SK-N-SH treated with all-trans-retinoic acid at 6 μM for 48 hours (cell line): Measurements from ENCODE around the gene ZBTB32.

ENCODE experiments used
- ATAC-seq: fragments of 200-7000 bp; cut with Tn5 transposase; 3 replicates; pipeline ENCODE4 v1.9.1; 2020; ENCODE audit warnings: mild to moderate bottlenecking, moderate library complexity
- BACH2 ChIP-seq: fragments of 250-450 bp; sonication (Bioruptor Pico); IDR thresholded peaks from 2 replicates; pipeline ENCODE4 v1.9.0; 2021; ENCODE audit warnings: mild to moderate bottlenecking, borderline replicate concordance
- ESRRG ChIP-seq: fragments of 250-450 bp; sonication (Bioruptor Pico); IDR thresholded peaks from 2 replicates; pipeline ENCODE4 v1.6.1; 2021; ENCODE audit warnings: mild to moderate bottlenecking
- GLIS3 ChIP-seq: fragments of 250-450 bp; sonication (Bioruptor Pico); IDR thresholded peaks from 2 replicates; pipeline ENCODE4 v1.5.0; 2020; ENCODE audit warnings: mild to moderate bottlenecking, moderate library complexity
- ISL1 ChIP-seq: fragments of 250-450 bp; sonication (Bioruptor Pico); IDR thresholded peaks from 2 replicates; pipeline ENCODE4 v2.1.2; 2022; ENCODE audit warnings: mild to moderate bottlenecking, moderate library complexity
- OSR1 ChIP-seq: fragments of 250-450 bp; sonication (Bioruptor Pico); IDR thresholded peaks from 2 replicates; pipeline ENCODE4 v1.8.0; 2022; ENCODE audit warnings: moderate library complexity, mild to moderate bottlenecking, inconsistent platforms
- SNAI2 ChIP-seq: fragments of 250-450 bp; sonication (Bioruptor Pico); IDR thresholded peaks from 2 replicates; pipeline ENCODE4 v1.5.0; 2020; ENCODE audit warnings: mild to moderate bottlenecking, moderate library complexity
- TOX ChIP-seq: fragments of 250-450 bp; sonication (Bioruptor Pico); IDR thresholded peaks from 2 replicates; pipeline ENCODE4 v1.8.0; 2021; ENCODE audit warnings: mild to moderate bottlenecking, moderate library complexity, borderline replicate concordance
- ZFP3 ChIP-seq: fragments of 250-450 bp; sonication (Bioruptor Pico); IDR thresholded peaks from 2 replicates; pipeline ENCODE4 v1.5.0; 2020; ENCODE audit warnings: mild to moderate bottlenecking, moderate library complexity
- ZFP30 ChIP-seq: fragments of 450-650 bp; formaldehyde crosslinking; IDR thresholded peaks from 2 replicates; pipeline ENCODE4 v1.5.0; 2022; ENCODE audit warnings: mild to moderate bottlenecking, moderate library complexity
- ZNF565 ChIP-seq: fragments of 450-650 bp; formaldehyde crosslinking; conservative IDR thresholded peaks from 2 replicates; pipeline ENCODE4 v1.5.0; 2020; ENCODE audit warnings: low read depth, mild to moderate bottlenecking, moderate library complexity
- ZNF8 ChIP-seq: fragments of 450-650 bp; formaldehyde crosslinking; IDR thresholded peaks from 2 replicates; pipeline ENCODE4 v1.5.0; 2020; ENCODE audit warnings: mild to moderate bottlenecking, moderate library complexity
- TF ChIP-seq, protein P1 (sequence below): fragments of 250-450 bp; sonication (Bioruptor Pico); IDR thresholded peaks from 2 replicates; pipeline ENCODE4 v1.5.0; 2020; ENCODE audit warnings: mild to moderate bottlenecking, moderate library complexity
- TF ChIP-seq, protein P2 (sequence below): fragments of 250-450 bp; sonication (Bioruptor Pico); IDR thresholded peaks from 2 replicates; pipeline ENCODE4 v1.5.1; 2021; ENCODE audit warnings: mild to moderate bottlenecking, moderate library complexity
- TF ChIP-seq, protein P3 (sequence below): fragments of 250-450 bp; sonication (Bioruptor Pico); IDR thresholded peaks from 2 replicates; pipeline ENCODE4 v1.8.0; 2020; ENCODE audit warnings: mild to moderate bottlenecking, moderate library complexity, borderline replicate concordance
- TF ChIP-seq, protein P4 (sequence below): fragments of 250-450 bp; sonication (Bioruptor Pico); IDR thresholded peaks from 2 replicates; pipeline ENCODE4 v1.5.1; 2020; ENCODE audit warnings: low read depth, mild to moderate bottlenecking, moderate library complexity
- TF ChIP-seq, protein P5 (sequence below): fragments of 250-450 bp; sonication (Bioruptor Pico); IDR thresholded peaks from 2 replicates; pipeline ENCODE4 v1.8.0; 2021; ENCODE audit warnings: low read depth, mild to moderate bottlenecking, moderate library complexity, borderline replicate concordance

The ZBTB32 gene

DNA sequence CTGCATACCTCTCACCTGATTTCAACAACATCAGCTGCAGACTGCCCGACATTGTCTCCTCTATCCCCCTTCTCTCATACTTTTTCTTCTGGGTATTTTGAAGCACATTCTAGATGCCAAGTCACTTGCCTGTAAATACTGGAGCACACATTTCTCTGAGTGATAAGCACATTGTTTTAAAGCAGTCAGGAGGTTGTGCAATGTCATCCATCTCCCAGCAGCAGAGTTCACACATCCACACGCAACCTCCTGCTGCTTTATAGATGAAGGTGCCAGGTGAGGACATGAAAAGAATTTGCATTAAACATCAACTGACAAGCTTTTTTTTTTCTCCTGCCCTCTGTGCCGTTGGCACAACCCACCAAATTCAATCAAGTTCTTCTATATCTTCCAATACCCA is 32.5 kb upstream of the ZBTB32 start (continued):
- TF ChIP-seq, protein P1, sequence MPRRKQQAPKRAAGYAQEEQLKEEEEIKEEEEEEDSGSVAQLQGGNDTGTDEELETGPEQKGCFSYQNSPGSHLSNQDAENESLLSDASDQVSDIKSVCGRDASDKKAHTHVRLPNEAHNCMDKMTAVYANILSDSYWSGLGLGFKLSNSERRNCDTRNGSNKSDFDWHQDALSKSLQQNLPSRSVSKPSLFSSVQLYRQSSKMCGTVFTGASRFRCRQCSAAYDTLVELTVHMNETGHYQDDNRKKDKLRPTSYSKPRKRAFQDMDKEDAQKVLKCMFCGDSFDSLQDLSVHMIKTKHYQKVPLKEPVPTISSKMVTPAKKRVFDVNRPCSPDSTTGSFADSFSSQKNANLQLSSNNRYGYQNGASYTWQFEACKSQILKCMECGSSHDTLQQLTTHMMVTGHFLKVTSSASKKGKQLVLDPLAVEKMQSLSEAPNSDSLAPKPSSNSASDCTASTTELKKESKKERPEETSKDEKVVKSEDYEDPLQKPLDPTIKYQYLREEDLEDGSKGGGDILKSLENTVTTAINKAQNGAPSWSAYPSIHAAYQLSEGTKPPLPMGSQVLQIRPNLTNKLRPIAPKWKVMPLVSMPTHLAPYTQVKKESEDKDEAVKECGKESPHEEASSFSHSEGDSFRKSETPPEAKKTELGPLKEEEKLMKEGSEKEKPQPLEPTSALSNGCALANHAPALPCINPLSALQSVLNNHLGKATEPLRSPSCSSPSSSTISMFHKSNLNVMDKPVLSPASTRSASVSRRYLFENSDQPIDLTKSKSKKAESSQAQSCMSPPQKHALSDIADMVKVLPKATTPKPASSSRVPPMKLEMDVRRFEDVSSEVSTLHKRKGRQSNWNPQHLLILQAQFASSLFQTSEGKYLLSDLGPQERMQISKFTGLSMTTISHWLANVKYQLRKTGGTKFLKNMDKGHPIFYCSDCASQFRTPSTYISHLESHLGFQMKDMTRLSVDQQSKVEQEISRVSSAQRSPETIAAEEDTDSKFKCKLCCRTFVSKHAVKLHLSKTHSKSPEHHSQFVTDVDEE, result no peak
- no peak for TF ChIP-seq SNAI2 (CRISPR knock-in tag)
- TF ChIP-seq, all 23 proteins: peak for 0

DNA sequence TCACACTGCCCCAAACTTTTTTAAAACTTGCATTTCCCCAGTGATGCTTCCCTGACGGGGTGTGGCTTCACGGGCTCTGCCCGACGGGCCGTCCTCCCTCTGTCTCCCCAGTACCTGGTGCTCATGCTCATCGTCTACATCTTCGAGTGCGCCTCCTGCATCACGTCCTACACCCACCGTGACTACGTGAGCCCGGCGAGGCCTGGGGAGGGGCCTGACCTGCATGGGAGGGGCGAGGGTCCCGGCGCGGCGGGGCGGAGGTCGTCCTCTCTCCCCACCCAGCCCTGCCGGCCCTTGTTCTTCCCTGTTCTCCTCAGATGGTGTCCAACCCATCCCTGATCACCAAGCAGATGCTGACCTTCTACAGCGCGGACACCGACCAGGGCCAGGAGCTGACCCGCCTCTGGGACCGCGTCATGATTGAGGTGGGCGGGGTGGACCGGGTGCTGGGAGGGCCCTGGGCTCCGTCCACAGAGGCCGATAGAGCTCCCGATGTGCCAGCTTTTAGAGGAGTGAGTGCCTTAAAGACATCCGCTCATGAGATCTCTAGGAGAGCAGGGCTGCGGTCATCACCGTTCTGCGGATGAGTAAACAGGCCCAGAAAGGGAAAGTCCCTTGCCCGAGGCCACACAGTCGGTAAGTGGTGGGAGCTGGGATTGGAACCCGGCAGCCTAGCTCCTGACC is 31.1 kb upstream of the ZBTB32 start:
- peak; percentile 95 for ATAC-seq
- TF ChIP-seq, protein P2, sequence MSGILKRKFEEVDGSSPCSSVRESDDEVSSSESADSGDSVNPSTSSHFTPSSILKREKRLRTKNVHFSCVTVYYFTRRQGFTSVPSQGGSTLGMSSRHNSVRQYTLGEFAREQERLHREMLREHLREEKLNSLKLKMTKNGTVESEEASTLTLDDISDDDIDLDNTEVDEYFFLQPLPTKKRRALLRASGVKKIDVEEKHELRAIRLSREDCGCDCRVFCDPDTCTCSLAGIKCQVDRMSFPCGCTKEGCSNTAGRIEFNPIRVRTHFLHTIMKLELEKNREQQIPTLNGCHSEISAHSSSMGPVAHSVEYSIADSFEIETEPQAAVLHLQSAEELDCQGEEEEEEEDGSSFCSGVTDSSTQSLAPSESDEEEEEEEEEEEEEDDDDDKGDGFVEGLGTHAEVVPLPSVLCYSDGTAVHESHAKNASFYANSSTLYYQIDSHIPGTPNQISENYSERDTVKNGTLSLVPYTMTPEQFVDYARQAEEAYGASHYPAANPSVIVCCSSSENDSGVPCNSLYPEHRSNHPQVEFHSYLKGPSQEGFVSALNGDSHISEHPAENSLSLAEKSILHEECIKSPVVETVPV (CRISPR knock-in tag), result no peak
- no peak for TF ChIP-seq SNAI2 (CRISPR knock-in tag)
- no peak for TF ChIP-seq ZFP3 (CRISPR knock-in tag)
- no peak for TF ChIP-seq GLIS3 (CRISPR knock-in tag)
- no peak for TF ChIP-seq BACH2 (CRISPR knock-in tag)
- no peak for TF ChIP-seq ZNF8 (CRISPR knock-in tag)
- TF ChIP-seq, protein P3, sequence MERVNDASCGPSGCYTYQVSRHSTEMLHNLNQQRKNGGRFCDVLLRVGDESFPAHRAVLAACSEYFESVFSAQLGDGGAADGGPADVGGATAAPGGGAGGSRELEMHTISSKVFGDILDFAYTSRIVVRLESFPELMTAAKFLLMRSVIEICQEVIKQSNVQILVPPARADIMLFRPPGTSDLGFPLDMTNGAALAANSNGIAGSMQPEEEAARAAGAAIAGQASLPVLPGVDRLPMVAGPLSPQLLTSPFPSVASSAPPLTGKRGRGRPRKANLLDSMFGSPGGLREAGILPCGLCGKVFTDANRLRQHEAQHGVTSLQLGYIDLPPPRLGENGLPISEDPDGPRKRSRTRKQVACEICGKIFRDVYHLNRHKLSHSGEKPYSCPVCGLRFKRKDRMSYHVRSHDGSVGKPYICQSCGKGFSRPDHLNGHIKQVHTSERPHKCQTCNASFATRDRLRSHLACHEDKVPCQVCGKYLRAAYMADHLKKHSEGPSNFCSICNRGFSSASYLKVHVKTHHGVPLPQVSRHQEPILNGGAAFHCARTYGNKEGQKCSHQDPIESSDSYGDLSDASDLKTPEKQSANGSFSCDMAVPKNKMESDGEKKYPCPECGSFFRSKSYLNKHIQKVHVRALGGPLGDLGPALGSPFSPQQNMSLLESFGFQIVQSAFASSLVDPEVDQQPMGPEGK (CRISPR knock-in tag), result no peak
- no peak for TF ChIP-seq ESRRG (CRISPR knock-in tag)
- no peak for TF ChIP-seq ZFP30 (CRISPR knock-in tag)
- no peak for TF ChIP-seq ISL1 (CRISPR knock-in tag)
- TF ChIP-seq OSR1 (CRISPR knock-in tag), result no peak
- TF ChIP-seq, protein P4, sequence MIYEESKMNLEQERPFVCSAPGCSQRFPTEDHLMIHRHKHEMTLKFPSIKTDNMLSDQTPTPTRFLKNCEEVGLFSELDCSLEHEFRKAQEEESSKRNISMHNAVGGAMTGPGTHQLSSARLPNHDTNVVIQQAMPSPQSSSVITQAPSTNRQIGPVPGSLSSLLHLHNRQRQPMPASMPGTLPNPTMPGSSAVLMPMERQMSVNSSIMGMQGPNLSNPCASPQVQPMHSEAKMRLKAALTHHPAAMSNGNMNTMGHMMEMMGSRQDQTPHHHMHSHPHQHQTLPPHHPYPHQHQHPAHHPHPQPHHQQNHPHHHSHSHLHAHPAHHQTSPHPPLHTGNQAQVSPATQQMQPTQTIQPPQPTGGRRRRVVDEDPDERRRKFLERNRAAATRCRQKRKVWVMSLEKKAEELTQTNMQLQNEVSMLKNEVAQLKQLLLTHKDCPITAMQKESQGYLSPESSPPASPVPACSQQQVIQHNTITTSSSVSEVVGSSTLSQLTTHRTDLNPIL (CRISPR knock-in tag), result no peak
- TF ChIP-seq, protein P1, result no peak
- TF ChIP-seq TOX (CRISPR knock-in tag), result no peak
- TF ChIP-seq ZNF565 (CRISPR knock-in tag), result no peak

DNA sequence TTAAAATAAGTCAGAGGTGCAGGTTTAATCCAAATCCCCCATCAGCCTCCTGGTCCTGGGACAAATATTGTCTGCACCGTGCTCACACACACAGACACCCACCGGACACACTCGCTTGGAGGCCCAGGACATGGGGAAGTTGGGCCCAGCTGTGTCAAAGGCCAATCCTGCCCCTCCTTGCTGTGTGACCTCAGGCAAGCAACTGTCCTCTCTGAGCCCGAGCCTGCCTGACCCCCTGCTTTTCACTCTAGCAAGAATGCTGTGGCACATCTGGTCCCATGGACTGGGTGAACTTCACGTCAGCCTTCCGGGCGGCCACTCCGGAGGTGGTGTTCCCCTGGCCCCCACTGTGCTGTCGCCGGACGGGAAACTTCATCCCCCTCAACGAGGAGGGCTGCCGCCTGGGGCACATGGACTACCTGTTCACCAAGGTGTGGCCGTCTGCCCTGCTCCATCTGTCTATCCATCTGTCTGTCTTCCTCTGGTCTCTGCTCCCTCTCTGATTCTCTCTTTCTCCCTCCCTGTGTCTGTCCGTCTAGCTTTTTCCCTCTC is 28.7 kb upstream of the ZBTB32 start:
- TF ChIP-seq ZNF8 (CRISPR knock-in tag) (no peak), ZFP30 (CRISPR knock-in tag) (no peak), ZNF565 (CRISPR knock-in tag) (no peak)
- TF ChIP-seq, protein P4 (CRISPR knock-in tag), result no peak
- TF ChIP-seq, protein P5, sequence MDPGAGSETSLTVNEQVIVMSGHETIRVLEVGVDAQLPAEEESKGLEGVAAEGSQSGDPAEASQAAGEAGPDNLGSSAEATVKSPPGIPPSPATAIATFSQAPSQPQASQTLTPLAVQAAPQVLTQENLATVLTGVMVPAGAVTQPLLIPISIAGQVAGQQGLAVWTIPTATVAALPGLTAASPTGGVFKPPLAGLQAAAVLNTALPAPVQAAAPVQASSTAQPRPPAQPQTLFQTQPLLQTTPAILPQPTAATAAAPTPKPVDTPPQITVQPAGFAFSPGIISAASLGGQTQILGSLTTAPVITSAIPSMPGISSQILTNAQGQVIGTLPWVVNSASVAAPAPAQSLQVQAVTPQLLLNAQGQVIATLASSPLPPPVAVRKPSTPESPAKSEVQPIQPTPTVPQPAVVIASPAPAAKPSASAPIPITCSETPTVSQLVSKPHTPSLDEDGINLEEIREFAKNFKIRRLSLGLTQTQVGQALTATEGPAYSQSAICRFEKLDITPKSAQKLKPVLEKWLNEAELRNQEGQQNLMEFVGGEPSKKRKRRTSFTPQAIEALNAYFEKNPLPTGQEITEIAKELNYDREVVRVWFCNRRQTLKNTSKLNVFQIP (CRISPR knock-in tag), result no peak
- ATAC-seq, result no peak
